Upper lobe of left lung (tissue), 4 donors: ENCODE measurements around the gene RAI1.

Experiments
- CTCF ChIP-seq, 6 experiments: fragments of 450-650 bp in 4 of 6; fragments of 200-600 bp in 2 of 6; sonication (generic) in 2 of 6; IDR thresholded peaks; one replicate each; pipeline ENCODE4 v1.5.1; 2016 to 2019; ENCODE audit warnings: antibody characterized with exemption in 6 of 6
- EP300 ChIP-seq, 4 donors: sonication (generic); formaldehyde crosslinking; IDR thresholded peaks; one replicate each; pipeline ENCODE4 v1.5.1; 2017; ENCODE audit warnings: antibody characterized with exemption in 4 of 4, control low read depth in 2 of 4
- POLR2A ChIP-seq, 4 donors: fragments of 450-650 bp; IDR thresholded peaks; one replicate each; pipeline ENCODE4 v1.5.1; 2016 to 2017; ENCODE audit warnings: antibody characterized with exemption in 4 of 4, mild to moderate bottlenecking in 2 of 4
- POLR2AphosphoS5 ChIP-seq, 2 donors: sonication (generic); formaldehyde crosslinking; IDR thresholded peaks; one replicate each; pipeline ENCODE4 v1.5.1; 2017; ENCODE audit warnings: antibody characterized with exemption in 2 of 2

- TF ChIP-seq CTCF (IDR thresholded peaks at IDR 0.05) (no peak), EP300 (IDR thresholded peaks at IDR 0.05) (no peak), POLR2AphosphoS5 (IDR thresholded peaks at IDR 0.05) (no peak), POLR2A (IDR thresholded peaks at IDR 0.05) (no peak)
These were observed 108.8 kb downstream of the RAI1 start for GRCh38 chr17:17789828-17790636.
